WERI-Rb-1 (cell line): ENCODE measurements around the gene IQCF6.

Source experiments
- DNase-seq: peaks from one replicate; pipeline ENCODE4 v3.0.0-alpha.2; 2020
- H3K27ac ChIP-seq: fragments of 250-450 bp; sonication (Bioruptor Pico); 2 replicates; pipeline ENCODE4 v1.5.1; 2020; ENCODE audit warnings: mild to moderate bottlenecking, moderate library complexity
- H3K27me3 ChIP-seq: fragments of 250-450 bp; sonication (Bioruptor Pico); 2 replicates; pipeline ENCODE4 v1.5.1; 2021; ENCODE audit warnings: mild to moderate bottlenecking, low read depth, moderate library complexity; ENCODE audit not compliant: insufficient read depth, severe bottlenecking
- H3K36me3 ChIP-seq: fragments of 250-450 bp; sonication (Bioruptor Pico); 2 replicates; pipeline ENCODE4 v1.5.1; 2020; ENCODE audit warnings: mild to moderate bottlenecking, moderate library complexity
- H3K4me3 ChIP-seq: 2 replicates; pipeline ENCODE4 v1.5.1; 2011; ENCODE audit warnings: low read depth, mild to moderate bottlenecking, control low read depth, low read length
- H3K9me3 ChIP-seq: fragments of 250-450 bp; sonication (Bioruptor Pico); 2 replicates; pipeline ENCODE4 v1.5.1; 2021; ENCODE audit warnings: mild to moderate bottlenecking, moderate library complexity; ENCODE audit not compliant: severe bottlenecking
- CTCF ChIP-seq: IDR thresholded peaks from 2 replicates; pipeline ENCODE4 v1.5.1; 2011; ENCODE audit warnings: low read depth, mild to moderate bottlenecking, control low read depth, inconsistent platforms, low read length

IQCF6 gene

GRCh38 chr3:51739110-51739509 lies 39.9 kb downstream of the IQCF6 start:
- DNase-seq = no peak

GRCh38 chr3:51735950-51736349 lies 43.1 kb downstream of the IQCF6 start:
- H3K9me3 ChIP-seq = no peaks in the 10 kb centered on the region
- H3K27me3 ChIP-seq = no peaks in the 10 kb centered on the region
- no peak overlapping the region for H3K27ac ChIP-seq
- DNase-seq = no peak
- H3K4me3 ChIP-seq = no peak overlapping the region
- TF ChIP-seq CTCF = no peak
- no peaks in the 10 kb centered on the region for H3K36me3 ChIP-seq

More at GRCh38 chr3:51739110-51739509, 39.9 kb downstream of the IQCF6 start:
- no peaks in the 10 kb centered on the region for H3K9me3 ChIP-seq
- TF ChIP-seq CTCF = no peak
- H3K27me3 ChIP-seq = no peaks in the 10 kb centered on the region
- H3K4me3 ChIP-seq = no peak overlapping the region
- no peak overlapping the region for H3K27ac ChIP-seq
- no peaks in the 10 kb centered on the region for H3K36me3 ChIP-seq

DNA sequence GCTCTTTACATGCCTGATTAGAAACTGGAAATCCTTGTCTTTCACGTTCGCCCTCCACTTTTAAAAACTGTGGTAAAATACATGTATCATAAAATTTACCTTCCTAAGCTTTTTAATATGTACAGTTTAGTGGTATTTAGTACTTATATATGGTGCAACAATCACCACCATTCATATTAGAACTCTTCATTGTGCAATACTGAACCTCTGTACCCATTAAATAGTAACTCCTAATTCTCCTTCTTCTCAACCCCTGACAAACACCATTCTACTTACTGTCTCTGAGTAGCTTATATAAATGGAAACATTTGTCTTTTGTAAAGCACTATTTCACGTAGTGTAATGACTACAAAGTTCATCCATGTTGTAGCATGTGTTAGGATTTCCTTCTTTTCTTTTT lies 44.0 kb downstream of the IQCF6 start:
- H3K4me3 ChIP-seq = no peak overlapping the region

GRCh38 chr3:51734572-51734907 lies 44.5 kb downstream of the IQCF6 start:
- no peak for DNase-seq
- Histone ChIP-seq H3K4me3 (no peak overlapping the region), H3K36me3 (no peaks in the 10 kb centered on the region), H3K9me3 (no peaks in the 10 kb centered on the region), H3K27ac (no peak overlapping the region), H3K27me3 (no peaks in the 10 kb centered on the region)
- no peak for TF ChIP-seq CTCF

More for the DNA sequence above, 44.0 kb downstream of the IQCF6 start:
- TF ChIP-seq CTCF = no peak
- Histone ChIP-seq H3K27me3 (no peaks in the 10 kb centered on the region), H3K27ac (no peak overlapping the region), H3K36me3 (no peaks in the 10 kb centered on the region), H3K9me3 (no peaks in the 10 kb centered on the region)
- DNase-seq = no peak

DNA sequence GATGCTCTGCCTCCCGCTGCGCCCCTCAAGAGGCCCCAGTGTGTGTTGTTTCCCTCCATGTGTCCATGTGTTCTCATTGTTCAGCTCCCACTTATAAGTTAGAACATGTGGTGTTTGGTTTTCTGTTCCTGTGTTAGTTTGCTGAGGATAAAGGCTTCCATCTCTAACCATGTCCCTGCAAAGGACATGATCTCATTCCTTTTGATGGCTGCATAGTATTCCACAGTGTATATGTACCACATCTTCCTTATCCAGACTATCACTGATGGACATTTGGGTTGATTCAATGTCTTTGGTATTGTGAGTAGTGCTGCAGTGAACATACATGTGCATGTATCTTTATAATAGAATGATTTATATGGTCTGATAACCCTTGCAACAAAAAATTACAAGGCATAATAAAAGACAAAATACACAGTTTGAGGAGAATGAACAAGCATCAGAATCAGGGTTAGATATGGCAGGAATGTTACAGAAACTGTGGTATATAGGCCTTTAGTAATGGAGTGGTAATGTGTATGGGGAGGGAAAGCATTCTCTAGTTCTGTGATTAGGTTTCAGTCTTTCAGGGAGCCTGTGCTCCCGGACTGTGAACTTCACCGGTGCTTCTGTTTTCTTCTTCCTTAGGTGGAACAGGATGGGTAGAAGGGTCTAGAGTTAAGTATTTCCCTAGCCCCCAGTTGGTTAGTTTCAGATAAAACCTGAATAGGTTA lies 45.0 kb downstream of the IQCF6 start:
- H3K9me3 ChIP-seq = no peaks in the 10 kb centered on the region
- no peak overlapping the region for H3K4me3 ChIP-seq
- H3K36me3 ChIP-seq = no peaks in the 10 kb centered on the region
- H3K27ac ChIP-seq = no peak overlapping the region
- DNase-seq = no peak
- H3K27me3 ChIP-seq = no peaks in the 10 kb centered on the region
- TF ChIP-seq CTCF = no peak

DNA sequence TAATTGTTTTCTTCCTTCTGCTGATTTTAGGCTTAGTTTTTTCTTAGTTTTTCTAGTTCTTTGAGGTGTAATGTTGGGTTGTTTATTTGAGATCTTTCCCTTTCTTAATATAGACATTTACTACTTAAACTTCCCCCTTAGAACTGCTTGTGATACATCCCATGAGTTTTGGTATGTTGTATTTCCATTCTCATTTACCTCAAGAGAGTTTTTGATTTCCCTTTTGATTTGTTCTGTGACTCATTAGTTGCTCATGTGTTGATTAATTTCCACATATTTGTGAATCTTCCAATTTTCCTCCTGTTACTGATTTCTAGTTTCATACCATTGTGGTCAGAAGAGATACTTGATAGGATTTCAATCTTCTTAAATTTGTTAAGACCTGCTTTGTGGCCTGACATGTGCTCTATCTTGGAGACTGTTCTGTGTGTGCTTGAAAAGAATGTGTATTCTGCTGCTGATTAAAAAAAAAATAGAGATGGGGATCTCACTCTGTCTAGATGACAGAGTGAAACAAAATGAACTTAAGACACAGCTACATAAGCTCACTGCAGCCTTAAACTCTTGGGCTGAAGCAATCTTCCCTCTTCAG lies 49.9 kb downstream of the IQCF6 start:
- DNase-seq = no peak
- H3K27ac ChIP-seq = no peak overlapping the region
- H3K27me3 ChIP-seq = no peaks in the 10 kb centered on the region
- no peak for TF ChIP-seq CTCF
- H3K9me3 ChIP-seq = no peaks in the 10 kb centered on the region
- no peak overlapping the region for H3K4me3 ChIP-seq
- H3K36me3 ChIP-seq = no peaks in the 10 kb centered on the region
